Head of caudate nucleus (tissue), 42 donors: Measurements from ENCODE around the gene LGALS3.
"Not testable (repeated sequence)": the region's sequence is repeated elsewhere in the genome, so short reads cannot be mapped to it uniquely, and the experiment has no call there.

Source experiments
- DNase-seq, 42 donors: peaks; one replicate each; pipeline versions ENCODE4 v3.0.0 to v3.0.0-alpha.2; 2020 to 2021; ENCODE audit warnings: mixed read lengths in 7 of 42
- intact Hi-C: fragments of 100-400 bp; cut with DNase I; formaldehyde crosslinking; loops from one replicate; pipeline ENCODE4 v1.15.0; 2022

LGALS3 gene

DNA sequence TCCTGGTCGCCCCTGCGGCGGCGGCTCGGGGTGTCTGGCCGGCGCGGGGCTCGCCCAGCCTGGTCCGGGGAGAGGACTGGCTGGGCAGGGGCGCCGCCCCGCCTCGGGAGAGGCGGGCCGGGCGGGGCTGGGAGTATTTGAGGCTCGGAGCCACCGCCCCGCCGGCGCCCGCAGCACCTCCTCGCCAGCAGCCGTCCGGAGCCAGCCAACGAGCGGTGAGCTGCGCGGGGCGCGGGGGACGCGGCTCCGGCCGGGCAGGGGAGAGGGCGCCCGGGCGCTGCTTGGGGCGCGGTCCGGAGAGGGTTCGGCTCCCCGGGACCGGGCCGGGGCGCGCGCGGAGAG, at the start of gene LGALS3:
TSS of gene LGALS3 (plus strand) at position 167 of the 342 bp plus-strand sequence. CDS start 8,122 bp downstream, outside the sequence.
- intact Hi-C loops = no loop called here
- DNase-seq = peak in 6 of 42 donors; percentile 1 to 45 (median 30)

GRCh38 chr14:55079961-55080360, 49.1 kb upstream of the LGALS3 start:
- DNase-seq, intact Hi-C loops: not testable (repeated sequence)

- intact Hi-C loops = no loop called here
- peak in 2 of 42 donors; percentile 5 to 24 for DNase-seq
These were observed 44.5 kb upstream of the LGALS3 start for GRCh38 chr14:55084401-55085059.

- DNase-seq = peak in 2 of 42 donors; percentile 14 to 20
- intact Hi-C loops = no loop called here
These were observed 43.9 kb upstream of the LGALS3 start for GRCh38 chr14:55085060-55085660.

DNA sequence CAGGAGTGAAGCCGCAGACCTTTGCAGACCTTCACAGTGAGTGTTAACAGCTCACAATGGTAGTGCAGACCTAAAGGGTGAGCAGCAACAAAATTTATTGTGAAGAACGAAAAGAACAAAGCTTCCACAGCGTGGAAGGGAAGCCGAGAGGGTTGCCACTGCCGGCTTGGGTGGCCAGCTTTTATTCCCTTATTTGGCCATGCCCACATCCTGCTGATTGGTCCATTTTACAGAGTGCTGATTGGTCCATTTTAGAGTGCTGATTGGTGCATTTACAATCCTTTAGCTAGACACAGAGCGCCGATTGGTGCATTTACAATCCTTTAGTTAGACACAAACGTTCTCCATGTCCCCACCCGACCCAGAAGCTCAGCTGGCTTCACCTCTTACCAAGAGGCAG, 42.1 kb upstream of the LGALS3 start:
- no peak for DNase-seq
- intact Hi-C loops = no loop called here

DNA sequence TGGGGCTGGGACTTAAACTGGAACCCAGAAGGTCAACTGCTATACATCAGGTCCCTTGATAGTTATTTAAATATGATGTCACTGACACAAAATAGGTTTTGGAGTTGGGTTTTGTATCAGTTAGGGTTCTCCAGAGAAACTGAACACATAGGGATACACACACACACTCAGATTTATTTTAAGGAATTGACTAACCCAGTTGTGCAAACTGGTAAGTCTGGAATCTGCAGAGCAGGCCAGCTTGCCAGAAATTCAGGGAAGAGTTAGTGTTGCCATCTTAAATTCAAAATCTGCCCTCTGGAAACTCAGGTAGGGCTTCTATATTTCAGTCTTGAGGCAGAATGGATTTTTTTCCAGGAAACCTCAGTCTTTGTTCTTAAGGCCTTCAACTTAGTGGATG, 40.7 kb upstream of the LGALS3 start:
- DNase-seq = peak in 1 of 42 donors; percentile 4
- intact Hi-C loops = no loop called here

DNA sequence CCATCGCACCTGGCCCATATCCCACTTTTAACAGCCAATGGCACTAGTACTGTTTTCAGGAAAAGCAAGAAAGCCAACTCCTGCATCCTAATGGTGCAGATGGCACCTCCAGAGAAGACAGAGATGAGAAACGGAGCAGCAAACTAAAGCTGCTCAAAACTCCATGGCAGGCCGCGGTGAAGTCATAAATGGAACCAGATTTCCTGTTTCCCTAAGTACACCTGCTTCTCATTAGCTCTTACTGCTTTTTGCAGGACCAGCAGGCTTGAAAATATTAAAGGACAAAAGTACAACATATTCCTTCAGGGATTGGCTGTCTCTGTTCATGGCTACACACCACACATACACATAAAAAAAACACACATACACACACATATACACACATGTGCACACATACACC, 36.7 kb upstream of the LGALS3 start:
- intact Hi-C loops = loop anchor here (5.0 kb wide), 1 partner anchor 70 kb away; no protein-coding TSS in a partner anchor
- DNase-seq = no peak

DNA sequence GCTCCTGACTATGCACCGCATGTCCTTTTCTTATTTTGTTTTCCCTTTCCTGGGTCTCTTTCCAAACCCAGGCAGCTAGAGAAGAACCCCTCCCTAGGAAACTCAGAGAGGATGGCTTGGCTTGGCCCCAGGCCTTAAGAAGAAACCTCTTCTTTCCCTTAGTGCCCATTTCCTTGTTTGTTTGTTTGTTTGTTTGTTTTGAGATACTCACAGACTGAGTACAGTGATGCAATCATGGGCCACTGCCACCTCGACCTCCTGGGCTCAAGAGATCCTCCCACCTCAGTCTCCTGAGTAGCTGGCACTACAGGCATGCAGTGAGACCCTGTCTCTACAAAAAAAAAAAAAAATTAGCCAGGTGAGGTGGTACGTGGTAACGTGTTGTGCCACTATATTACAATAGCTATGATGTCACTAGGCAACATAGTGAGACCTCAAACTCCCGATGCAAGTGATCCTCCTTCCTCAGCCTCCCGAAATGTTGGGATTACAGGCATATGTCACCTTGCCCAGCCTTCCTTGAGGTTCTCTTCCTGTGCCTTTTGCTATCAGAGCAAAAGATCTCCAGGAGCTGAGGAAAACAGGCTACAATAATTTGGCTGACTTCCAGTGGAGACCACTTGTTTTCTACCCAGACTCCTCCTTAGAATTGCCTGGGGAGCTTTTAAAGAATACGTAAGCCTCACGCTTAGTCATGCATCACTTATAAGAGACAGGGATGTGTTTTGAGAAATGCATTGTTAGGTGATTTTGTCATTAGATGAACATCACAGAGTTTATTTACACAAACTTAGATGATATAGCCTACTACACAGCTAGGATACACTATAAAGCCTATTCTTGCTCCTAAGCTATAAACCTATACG, 34.5 kb upstream of the LGALS3 start:
- intact Hi-C loops = loop anchor here (5.0 kb wide), 1 partner anchor 68 kb away; no protein-coding TSS in a partner anchor
- no peak for DNase-seq

GRCh38 chr14:55097881-55098560, 31.0 kb upstream of the LGALS3 start:
- peak in 12 of 42 donors; percentile 7 to 50 (median 31) for DNase-seq
- intact Hi-C loops = no loop called here

DNA sequence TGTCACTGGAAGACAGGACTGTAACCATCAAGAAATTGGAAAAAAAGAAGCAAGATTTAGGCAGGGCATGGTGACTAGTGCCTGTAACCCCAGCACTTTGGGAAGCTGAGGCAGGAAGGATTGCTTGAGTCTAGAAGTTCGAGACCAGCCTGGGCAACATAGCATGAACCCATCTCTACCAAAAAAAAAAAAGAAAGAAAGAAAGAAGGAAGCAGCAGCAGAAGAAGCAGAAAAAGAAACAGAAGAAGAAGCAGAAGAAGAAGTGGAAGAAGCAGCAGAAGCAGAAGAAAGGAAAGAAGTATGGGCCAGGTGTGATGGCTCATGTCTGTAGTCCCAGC, 30.5 kb upstream of the LGALS3 start:
- intact Hi-C loops = no loop called here
- no peak for DNase-seq

GRCh38 chr14:55099756-55100155, 29.3 kb upstream of the LGALS3 start:
- intact Hi-C loops = no loop called here
- DNase-seq = no peak

DNA sequence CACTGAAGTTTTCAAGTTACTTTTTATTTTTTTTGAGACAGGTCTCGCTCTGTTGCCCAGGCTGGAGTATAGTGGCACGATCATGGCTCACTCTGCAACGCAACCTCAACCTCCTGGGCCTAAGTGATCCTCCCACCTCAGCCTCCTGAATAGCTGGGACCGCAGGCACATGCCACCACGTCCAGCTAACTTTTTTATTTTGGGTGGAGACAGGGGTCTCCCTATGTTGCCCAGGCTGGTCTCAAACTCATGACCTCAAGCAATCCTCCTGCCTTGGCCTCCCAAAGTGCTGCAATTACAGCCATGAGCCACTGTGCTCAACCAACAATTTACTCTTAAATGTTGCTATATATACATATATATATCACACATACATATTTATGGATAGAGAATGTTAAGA, 27.4 kb upstream of the LGALS3 start:
- intact Hi-C loops = no loop called here
- no peak for DNase-seq

- peak in 41 of 42 donors; percentile 19 to 86 (median 60) for DNase-seq
- intact Hi-C loops = no loop called here
These were observed 26.9 kb upstream of the LGALS3 start for GRCh38 chr14:55102141-55102621.

GRCh38 chr14:55103005-55103640, 25.9 kb upstream of the LGALS3 start:
- DNase-seq = peak in 2 of 42 donors; percentile 18 to 36
- intact Hi-C loops = no loop called here

DNA sequence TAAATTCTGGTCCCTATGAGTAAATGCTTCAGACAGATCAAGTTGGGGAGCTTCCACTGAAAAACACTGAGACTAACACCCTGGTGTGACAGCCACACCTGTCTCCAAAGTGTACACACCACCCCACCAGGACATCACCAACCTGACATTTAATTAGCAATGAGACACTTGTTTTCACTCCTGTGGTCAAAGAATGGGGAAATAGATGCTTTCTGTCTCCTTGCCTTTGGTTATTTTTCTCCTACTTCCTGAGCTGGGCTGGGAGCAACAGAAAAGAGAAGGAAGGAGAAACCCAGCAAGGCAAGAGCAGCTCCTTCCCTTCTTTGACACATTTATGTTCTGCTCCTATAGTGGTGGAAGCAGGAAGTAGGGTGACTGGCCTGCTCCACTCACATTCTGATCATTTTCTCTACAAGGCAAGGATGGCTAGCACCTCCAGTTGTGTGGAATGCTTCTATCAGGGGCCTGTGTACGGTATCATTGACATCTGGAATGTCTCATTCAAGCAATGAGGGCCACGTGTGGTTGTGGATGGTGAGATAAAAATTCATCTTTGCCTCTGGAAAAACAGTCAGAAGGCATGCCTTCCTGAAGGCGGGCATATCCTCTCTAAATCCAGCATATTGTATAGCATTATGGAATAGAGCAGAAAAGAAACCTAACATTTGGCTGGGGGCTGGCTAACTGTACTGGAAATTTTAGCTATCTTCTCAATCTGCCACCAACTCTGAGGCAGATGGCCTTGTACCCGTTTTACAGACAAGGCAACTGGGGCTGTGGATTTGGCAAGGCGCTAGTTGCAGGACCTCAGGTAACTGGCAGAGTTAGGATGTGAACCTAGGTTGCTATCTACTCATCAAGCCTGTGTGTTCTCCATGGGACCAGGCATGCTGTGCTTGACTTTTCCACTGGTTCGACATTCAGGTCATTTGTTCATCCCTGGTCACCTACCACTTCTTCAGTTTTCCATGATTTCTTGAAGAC, 24.8 kb upstream of the LGALS3 start:
- DNase-seq = no peak
- intact Hi-C loops = no loop called here

DNA sequence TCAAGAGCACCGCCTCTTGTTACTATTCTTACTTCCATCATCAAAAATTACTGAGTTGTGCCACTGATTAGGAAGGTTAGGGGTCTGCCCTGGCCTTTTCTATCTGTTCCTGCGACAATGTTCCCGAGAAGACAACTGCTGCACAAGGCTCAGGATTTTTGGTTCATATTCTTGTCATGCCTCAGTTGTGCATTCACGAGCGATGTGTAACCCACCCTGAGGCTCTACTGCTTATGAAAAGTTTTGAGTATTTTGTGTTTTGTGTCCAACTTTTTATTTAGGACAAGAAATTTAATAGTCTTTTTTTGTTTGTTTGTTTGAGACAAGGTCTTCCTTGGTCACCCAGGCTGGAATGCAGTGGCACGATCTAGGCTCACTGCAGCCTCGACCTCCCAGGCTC, 23.1 kb upstream of the LGALS3 start:
- no peak for DNase-seq
- intact Hi-C loops = no loop called here

DNA sequence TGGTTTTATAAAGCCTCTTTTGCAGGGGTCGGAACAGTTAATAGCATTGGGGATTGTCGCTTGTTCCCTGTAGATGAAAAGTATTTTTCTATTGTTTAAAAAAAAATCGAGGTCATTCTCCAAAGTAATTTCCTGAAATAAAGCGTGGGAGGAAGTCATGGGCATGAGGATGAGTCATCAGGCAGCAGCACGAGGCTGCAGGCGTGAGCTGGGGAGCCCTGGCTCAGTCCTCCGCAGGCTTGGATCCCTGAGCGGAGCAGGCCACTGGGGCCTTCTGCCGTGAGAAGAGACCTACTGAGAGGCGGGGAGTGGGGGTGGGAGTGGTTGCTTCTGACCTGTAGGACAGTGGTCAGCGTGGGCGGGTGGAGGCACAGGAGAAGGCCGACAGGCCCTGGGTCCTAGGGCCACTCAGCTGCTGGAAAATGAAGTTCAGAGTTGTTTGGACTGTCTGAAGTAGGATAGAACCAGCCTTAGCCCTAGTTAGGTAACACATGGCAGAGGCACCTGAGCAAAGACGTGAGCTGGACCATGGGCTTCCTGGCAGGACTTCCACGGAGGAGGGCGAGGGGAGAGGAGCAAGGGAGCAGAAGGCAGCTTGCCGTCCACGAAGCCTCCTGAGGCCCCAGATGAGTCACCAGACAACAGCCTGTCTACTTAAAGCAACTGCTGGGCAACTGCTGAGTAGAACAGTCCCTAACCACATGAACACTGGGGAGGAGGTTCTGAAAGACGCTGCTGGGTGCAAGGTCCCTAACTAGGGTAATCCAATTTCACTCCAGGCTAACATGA, 21.1 kb upstream of the LGALS3 start:
- intact Hi-C loops = no loop called here
- DNase-seq = peak in 39 of 42 donors; percentile 23 to 79 (median 53)
